ENCODE results near the gene TNFRSF17. TPM values are rescaled to one million over a fixed set of nuclear protein-coding genes. Genes with fewer than 3 reads are reported as not detected.
A peak's percentile ranks its signal among the peaks of the same experiment; 100 is the strongest.

TNFRSF17 gene
- total and polyA plus RNA-seq, 5 donors = 0.38 TPM; not detected in 4

- H3K27me3 ChIP-seq (ENCODE audit: control insufficient read depth, insufficient read depth) = no peaks in the 10 kb centered on the region
- DNase-seq (no peak), ATAC-seq (no peak)
- H3K4me3 ChIP-seq (ENCODE audit: low read length) = no peak overlapping the region
- no peaks in the 10 kb centered on the region for H3K4me1 ChIP-seq (ENCODE audit: control insufficient read depth, insufficient read depth, low read length)
- intact Hi-C loops (cut with DNase I) = no loop called here
- no peaks in the 10 kb centered on the region for H3K9me3 ChIP-seq (ENCODE audit: control insufficient read depth, low read length)
- 100% methylated on average over 2 of the region's 2 CpGs for WGBS
- H3K27ac ChIP-seq (ENCODE audit: low read length) = no peak overlapping the region
Measured at GRCh38 chr16:12009922-12010321, 44.9 kb downstream of the TNFRSF17 start.

GRCh38 chr16:12010388-12011251, 45.6 kb downstream of the TNFRSF17 start:
- WGBS = 66% methylated on average over 13 of the region's 13 CpGs
- intact Hi-C loops (cut with DNase I) = no loop called here
- ATAC-seq = no peak
- Histone ChIP-seq H3K27me3 (ENCODE audit: control insufficient read depth, insufficient read depth) (no peaks in the 10 kb centered on the region), H3K9me3 (ENCODE audit: control insufficient read depth, low read length) (no peaks in the 10 kb centered on the region), H3K4me3 (ENCODE audit: low read length) (peak overlapping the region; percentile 10), H3K4me1 (ENCODE audit: control insufficient read depth, insufficient read depth, low read length) (no peaks in the 10 kb centered on the region), H3K27ac (ENCODE audit: low read length) (no peak overlapping the region)
- no peak for DNase-seq

- 90% methylated on average over 4 of the region's 4 CpGs for WGBS
- intact Hi-C loops (cut with DNase I) = no loop called here
- DNase-seq = no peak
- no peaks in the 10 kb centered on the region for H3K27me3 ChIP-seq (ENCODE audit: control insufficient read depth, insufficient read depth)
- ATAC-seq = no peak
- no peaks in the 10 kb centered on the region for H3K9me3 ChIP-seq (ENCODE audit: control insufficient read depth, low read length)
- H3K4me3 ChIP-seq (ENCODE audit: low read length) = no peak overlapping the region
- no peaks in the 10 kb centered on the region for H3K4me1 ChIP-seq (ENCODE audit: control insufficient read depth, insufficient read depth, low read length)
- H3K27ac ChIP-seq (ENCODE audit: low read length) = no peak overlapping the region
Measured at GRCh38 chr16:12011565-12011964, 46.6 kb downstream of the TNFRSF17 start.

- Histone ChIP-seq H3K9me3 (ENCODE audit: control insufficient read depth, low read length) (no peaks in the 10 kb centered on the region), H3K27ac (ENCODE audit: low read length) (no peak overlapping the region), H3K4me1 (ENCODE audit: control insufficient read depth, insufficient read depth, low read length) (no peaks in the 10 kb centered on the region), H3K4me3 (ENCODE audit: low read length) (no peak overlapping the region), H3K27me3 (ENCODE audit: control insufficient read depth, insufficient read depth) (no peaks in the 10 kb centered on the region)
- 88% methylated on average over 4 of the region's 4 CpGs for WGBS
- intact Hi-C loops (cut with DNase I) = no loop called here
- DNase-seq (no peak), ATAC-seq (no peak)
Measured at GRCh38 chr16:12016291-12016947, 51.4 kb downstream of the TNFRSF17 start.

- no peaks in the 10 kb centered on the region for H3K9me3 ChIP-seq (ENCODE audit: control insufficient read depth, low read length)
- 75% methylated on average over 5 of the region's 5 CpGs for WGBS
- no peaks in the 10 kb centered on the region for H3K27me3 ChIP-seq (ENCODE audit: control insufficient read depth, insufficient read depth)
- no peak for DNase-seq
- H3K4me1 ChIP-seq (ENCODE audit: control insufficient read depth, insufficient read depth, low read length) = peaks cover 1% of the 10 kb centered on the region
- intact Hi-C loops (cut with DNase I) = no loop called here
- no peak for ATAC-seq
- H3K27ac ChIP-seq (ENCODE audit: low read length) = no peak overlapping the region
- no peak overlapping the region for H3K4me3 ChIP-seq (ENCODE audit: low read length)
Measured at GRCh38 chr16:12017558-12017957, 52.5 kb downstream of the TNFRSF17 start.

Other genes with a start within 250 kb of the TNFRSF17 start
- gene TXNDC11, start 222.4 kb upstream of the TNFRSF17 start, total RNA-seq = 10 to 100 TPM; 22.0 to 29.4 (median 23.9) TPM
- 25.8 TPM for gene TXNDC11, start 222.4 kb upstream of the TNFRSF17 start, polyA plus RNA-seq
- 10 to 100 TPM; 29.2 to 32.2 (median 31.0) TPM for gene ZC3H7A, start 168.0 kb upstream of the TNFRSF17 start, total RNA-seq
- gene ZC3H7A, start 168.0 kb upstream of the TNFRSF17 start, polyA plus RNA-seq = 18.7 TPM
- 100 to 1,000 TPM; 103 to 114 (median 109) TPM for gene RSL1D1, start 113.7 kb upstream of the TNFRSF17 start, total RNA-seq
- gene RSL1D1, start 113.7 kb upstream of the TNFRSF17 start, polyA plus RNA-seq = 46.8 TPM
- 100 to 1,000 TPM in 1 of 4 donors, 10 to 100 TPM in 3; 89.1 to 105 (median 96.2) TPM for gene GSPT1, start 49.3 kb upstream of the TNFRSF17 start, total RNA-seq
- 41.6 TPM for gene GSPT1, start 49.3 kb upstream of the TNFRSF17 start, polyA plus RNA-seq
- gene NPIPB2, start 23.2 kb upstream of the TNFRSF17 start, total RNA-seq = 1 to 10 TPM; 2.4 to 6.8 (median 5.6) TPM
- 6.3 TPM for gene NPIPB2, start 23.2 kb upstream of the TNFRSF17 start, polyA plus RNA-seq
- 10 to 100 TPM; 13.2 to 20.1 (median 16.2) TPM for gene SNX29, start 11.5 kb downstream of the TNFRSF17 start, total RNA-seq
- gene SNX29, start 11.5 kb downstream of the TNFRSF17 start, polyA plus RNA-seq = 3.0 TPM

Data from right cardiac atrium (tissue), 5 donors.